Right hindlimb (tissue), 1 donor: Measurements from ENCODE around the gene SPDYE18.
A peak's percentile ranks its signal among the peaks of the same experiment; 100 is the strongest.
"Not testable (repeated sequence)": the region's sequence is repeated elsewhere in the genome, so short reads cannot be mapped to it uniquely, and the experiment has no call there.

ENCODE experiments used
- DNase-seq: peaks from one replicate; pipeline ENCODE4 v3.0.0-alpha.2; 2018

Gene SPDYE18, protein sequence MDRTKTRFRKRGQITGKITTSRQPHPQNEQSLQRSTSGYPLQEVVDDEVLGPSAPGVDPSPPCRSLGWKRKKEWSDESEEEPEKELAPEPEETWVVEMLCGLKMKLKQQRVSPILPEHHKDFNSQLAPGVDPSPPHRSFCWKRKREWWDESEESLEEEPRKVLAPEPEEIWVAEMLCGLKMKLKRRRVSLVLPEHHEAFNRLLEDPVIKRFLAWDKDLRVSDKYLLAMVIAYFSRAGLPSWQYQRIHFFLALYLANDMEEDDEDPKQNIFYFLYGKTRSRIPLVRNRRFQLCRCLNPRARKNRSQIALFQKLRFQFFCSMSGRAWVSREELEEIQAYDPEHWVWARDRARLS

DNA sequence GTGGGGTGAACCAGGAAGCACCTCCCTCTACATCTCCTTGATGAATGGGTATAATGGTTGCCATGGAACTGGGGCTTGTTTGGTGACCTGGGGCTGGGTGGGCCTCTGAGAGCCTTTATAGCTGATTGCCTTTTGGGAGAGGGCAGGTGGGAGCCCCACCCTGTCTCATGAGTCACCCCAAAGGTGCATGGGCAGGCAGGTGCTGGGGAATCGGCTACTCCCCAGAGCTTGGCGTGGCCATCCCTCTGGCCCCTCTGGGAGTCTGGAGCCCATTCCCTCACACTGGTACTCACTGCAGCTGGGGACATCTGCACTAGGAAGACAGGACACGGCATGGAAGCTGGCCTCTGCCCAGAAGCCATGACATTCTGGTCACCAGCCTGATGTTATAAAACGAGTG lies at the start of gene SPDYE18:
Gene SPDYE18 (minus strand): TSS at position 2 of the 400 bp plus-strand sequence. CDS start 2,046 bp downstream, outside the sequence.
- not testable (repeated sequence) for DNase-seq

DNA sequence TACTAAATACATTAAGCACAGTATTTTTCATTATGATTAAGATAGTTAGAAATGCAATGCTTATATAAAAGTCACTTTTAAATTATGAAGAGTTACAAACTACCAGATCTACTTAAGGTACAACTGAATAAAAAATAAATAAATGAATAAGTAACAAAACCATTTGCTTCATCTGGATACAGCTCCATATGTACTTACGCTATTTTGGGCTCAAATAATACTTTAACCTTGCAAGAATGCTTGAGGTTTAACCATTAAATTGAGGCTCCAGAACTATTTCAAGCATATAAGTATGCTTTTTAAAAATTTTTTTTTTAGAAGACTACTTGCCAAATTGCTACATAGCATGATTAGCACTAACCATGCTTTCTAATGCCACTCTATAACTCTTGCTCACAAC lies 46.0 kb upstream of the SPDYE18 start:
- not testable (repeated sequence) for DNase-seq

DNA sequence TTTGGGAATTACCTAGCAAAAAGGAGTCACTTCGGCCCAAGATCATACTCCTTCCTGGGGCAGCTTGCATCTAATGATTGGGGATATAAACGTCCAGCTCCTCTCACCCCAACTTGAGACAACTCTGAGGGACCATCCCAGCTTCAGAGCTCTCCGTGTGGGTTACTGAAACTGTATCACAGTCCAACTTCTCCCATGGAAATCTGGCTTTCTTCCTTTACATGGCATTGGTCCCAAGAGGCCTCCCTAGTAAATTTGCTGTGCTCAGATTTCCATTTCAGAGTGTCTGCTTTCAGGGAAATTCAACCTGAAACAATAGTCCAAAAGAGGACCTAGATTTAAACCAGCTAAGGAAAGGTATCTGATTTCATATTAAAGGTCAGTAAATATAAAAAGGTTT lies 45.3 kb upstream of the SPDYE18 start:
- DNase-seq = not testable (repeated sequence)

DNA sequence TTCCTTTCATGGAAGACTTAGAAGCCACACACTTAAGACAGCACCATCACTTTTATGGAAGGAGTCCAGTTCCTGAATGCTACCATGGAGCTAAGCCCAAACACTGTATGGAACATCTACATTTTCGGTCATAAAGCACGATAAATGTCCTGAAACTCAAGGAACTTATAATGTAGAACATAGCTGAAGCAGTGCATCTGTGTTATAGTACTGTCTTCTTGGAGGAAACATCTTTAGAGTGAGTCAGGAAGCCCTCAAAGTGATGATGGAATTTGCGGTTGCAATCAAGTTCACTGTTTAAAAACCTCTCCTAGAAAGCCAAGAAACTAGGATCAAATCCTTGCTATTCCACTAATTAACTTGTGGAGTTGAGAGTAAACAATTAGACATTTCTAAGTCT lies 43.5 kb upstream of the SPDYE18 start:
- not testable (repeated sequence) for DNase-seq

DNA sequence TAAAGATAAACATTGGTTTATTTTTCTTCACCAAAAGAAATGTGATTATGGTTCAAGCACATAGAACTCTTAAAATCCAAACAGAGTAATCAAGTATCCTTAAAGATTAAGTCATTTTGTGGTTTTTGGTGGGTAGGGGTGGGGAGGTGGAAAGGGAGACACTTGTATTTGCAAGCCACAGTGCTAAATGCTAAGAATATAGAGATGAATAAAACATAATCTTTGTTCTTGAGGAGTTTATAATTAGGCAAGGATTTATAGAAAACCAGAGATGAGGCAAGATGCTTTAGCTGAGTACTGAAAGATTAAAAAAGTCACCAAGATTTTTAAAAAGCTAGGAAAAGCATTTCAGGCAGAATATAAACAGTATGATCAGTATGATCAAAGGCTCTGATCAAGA lies 40.3 kb upstream of the SPDYE18 start:
- not testable (repeated sequence) for DNase-seq

DNA sequence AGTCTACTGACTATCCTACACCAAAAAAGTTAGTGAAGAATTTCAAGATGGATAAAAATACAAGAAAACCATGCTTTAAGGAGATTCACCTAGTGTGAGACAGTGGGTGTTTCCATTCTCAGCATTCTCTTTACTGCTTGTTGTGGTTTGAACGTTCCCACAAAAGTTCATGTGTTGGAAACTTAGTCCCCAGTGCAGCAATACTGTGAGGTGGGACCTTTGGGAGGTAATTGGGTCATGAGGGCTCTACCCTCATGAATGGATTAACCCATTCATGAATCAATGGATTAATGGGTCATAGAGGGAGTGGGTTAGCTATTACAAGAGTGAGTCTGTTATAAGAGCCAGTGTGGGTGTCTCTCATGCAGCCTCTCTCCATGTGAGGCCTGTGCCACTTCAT lies 38.8 kb upstream of the SPDYE18 start:
- DNase-seq = not testable (repeated sequence)

DNA sequence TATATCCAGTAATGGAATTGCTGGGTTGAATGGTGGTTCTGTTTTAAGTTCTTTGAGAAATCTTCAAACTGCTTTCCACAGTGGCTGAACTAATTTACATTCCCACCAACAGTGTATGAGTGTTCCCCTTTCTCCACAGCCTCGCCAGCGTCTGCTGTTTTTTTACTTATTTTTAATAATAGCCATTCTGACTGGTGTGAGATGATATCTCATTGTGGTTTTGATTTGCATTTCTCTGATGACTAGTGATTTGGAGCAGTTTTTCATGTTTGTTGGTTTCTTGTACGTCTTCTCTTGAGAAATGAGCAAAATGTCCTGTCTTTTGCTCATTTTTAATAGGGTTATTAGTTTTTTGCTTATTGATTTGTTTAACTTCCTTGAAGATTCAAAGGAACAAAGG lies 38.1 kb upstream of the SPDYE18 start:
- DNase-seq = not testable (repeated sequence)

DNA sequence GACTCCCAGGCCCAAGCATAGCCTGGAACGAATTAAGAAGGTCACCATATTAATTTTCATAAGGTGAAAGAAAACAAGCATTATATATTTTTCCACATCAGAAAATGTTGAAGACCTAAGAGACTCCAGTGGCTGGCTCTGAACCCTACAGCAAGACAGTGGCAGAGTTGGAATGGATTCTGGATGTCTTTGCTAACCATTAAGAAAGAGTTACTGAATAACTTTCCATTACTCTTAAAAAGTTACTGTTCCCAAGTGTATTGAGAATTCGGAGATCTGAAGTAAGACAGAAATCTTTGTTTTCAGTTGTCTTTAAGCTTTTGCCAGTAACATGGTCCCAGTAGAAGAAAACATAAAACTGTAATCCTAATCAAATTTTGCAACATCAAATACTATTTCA lies 29.9 kb upstream of the SPDYE18 start:
- not testable (repeated sequence) for DNase-seq

DNA sequence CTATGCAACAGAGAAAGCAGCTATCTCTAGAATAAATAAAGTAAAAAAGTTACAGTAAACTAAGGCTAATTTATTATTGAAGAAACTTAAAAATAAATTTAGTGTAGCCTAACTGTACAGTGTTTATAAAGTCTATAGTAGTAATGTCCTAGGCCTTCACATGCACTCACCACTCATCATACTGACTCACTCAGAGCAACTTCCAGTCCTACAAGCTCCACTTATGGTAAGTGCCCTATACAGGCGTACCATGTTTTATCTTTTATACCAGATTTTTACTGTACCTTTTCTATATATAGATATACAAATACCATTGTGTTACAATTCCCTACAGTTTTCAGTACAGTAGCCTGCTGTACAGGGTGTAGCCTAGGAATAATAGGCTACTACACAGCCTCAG lies 19.8 kb upstream of the SPDYE18 start:
- not testable (repeated sequence) for DNase-seq

DNA sequence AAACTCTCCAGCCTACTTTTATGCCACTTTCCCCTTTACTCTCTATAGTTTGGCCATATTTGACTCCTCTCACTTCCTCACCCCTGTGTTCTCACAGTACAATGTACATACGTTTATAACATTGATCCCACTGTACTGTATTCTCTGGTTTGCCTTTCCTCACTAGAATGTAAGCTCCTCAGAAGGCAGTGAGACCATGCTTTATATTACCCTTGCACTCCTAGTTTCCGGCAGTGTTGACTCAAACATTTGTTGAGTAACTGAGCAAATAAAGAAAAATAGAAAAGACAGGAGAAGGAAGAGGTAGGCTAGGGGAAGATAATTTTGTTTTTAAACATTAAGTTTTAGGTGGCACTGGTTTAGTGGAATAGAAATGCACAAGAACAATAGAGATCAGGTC lies 17.9 kb upstream of the SPDYE18 start:
- DNase-seq = not testable (repeated sequence)

DNA sequence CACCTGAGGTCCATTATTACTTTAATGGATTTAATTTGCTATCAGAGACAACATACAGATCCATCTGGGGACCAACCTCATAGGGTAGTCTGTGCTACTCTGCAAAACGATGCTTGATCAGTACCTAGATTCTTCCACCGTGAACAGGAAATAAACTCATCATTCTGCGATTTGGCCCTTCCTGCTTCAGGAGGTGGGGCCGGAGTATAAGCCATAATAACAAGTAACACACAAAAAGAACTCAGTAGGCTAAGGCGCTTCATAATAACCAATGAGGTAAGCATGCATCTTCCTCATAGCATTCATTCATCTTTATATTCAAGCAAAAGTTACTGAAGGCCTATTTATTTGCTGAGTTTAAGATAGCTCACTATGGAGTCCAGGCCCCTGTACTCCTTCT lies 17.3 kb upstream of the SPDYE18 start:
- DNase-seq = not testable (repeated sequence)

DNA sequence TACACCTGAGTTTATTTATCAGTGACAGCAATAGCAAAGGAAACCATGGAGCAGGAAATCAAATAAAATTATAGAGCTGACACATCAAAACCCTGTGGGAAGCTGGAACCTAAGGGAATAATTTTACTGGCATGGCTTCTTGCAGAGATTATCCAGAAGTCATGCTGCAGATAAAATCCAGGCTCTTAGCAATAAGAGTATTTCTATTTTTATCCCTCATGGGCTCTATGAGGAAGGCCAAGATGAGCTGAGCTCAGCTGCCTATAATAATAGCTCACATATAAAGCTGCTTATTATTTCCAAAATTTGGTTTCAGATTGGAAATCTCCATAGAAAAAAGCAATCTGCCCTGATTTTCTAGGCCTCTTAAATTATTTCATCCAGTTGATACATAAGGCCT lies 16.8 kb upstream of the SPDYE18 start:
- DNase-seq = not testable (repeated sequence)

DNA sequence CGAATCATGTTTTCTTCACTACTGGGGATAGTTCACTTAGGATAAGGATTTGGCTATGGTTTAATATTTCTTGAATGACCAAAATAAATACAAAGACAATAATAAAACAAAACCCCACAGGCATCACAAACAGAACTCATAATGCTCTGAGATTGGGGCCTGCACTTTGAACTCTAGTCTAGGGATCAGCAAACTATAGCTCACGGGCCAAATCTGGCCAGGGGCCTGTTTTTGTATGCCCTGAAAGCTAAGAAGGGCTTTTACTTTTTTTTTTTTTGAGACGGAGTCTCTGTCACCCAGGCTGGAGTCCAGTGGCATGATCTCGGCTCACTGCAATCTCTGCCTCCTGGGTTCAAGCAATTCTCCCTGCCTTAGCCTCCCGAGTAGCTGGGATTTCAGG lies 14.7 kb upstream of the SPDYE18 start:
- DNase-seq = not testable (repeated sequence)

DNA sequence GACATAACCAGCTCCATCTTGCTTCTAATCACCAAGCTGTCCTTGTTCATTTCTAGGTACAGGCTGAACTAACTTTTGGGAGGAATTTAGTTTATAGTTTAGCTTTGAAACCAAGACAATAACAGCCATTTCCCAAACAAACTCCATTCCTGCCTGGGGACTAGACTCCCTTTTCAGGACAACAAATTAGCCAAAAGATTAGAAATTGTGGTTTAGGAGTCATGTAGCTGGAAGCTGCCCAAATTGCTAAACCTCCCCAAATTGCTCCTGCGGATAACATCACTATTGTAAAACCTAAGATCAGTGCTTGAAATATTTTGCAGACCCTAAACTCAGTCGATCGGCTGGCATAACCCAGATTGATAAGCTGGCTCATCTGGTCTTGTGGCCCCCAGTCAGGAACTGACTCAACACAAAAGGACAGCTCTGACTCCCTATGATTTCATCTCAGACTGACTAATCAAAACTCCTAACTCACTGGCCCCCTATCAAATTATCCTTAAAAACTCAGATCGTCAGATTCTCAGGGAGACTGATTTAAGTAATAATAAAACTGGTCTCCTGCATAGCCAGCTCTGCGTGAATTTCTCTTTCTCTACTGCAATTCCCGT lies 12.5 kb upstream of the SPDYE18 start:
- DNase-seq = not testable (repeated sequence)

DNA sequence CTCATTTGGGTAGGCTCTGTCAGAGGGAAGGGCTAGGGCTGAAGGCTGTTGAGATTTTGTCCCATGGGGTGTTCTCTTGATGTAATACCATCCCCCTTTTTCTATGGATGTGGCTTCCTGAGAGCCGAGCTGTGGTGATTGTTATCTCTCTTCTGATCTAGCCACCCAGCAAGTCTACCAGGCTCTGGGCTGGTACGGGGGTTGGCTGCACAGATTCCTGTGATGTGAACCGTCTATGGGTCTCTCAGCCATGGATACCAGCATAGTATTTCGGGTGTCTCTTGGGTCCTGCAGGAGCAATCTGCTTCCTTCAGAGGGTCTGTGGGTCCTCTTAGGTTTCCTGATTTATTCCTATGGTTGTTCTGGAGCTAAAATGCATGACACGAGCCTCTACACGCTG lies 8.8 kb upstream of the SPDYE18 start:
- not testable (repeated sequence) for DNase-seq

DNA sequence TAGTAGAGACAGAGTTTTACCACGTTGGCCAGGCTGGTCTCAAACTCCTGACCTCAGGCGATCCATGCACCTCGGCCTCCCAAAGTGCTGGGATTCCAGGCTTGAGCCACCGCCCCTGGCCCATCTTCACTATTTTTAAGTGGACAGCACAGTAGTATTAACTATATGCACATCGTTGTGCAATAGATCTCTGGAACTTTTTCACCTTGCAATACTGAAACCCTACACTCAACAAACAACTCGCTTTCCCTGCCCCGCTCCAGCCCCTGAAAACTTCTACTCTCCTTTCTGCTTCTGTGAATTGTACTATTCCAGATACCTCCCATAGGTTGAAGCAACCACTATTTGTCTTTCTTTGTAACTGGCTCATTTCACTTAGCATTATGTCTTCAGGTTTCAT lies 3.5 kb upstream of the SPDYE18 start:
- not testable (repeated sequence) for DNase-seq

DNA sequence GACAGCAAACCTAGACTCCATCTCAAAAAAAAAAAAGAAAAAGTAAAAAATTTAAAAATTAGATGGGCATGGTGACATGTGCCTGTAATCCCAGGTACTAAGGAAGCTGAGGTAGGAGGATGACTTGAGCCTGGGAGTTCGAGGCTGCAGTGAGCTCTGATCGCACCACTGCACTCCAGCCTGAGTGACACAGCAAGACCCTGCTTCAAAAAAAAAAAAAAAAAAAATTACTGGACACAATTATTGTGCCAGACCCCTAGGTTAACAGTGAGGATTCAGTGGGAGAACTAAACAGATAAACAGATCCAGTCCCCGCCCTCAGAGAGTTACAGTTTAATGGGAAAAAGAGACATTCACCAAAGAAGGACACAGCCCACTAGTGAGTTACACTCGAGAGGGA lies 1.4 kb upstream of the SPDYE18 start:
- DNase-seq = not testable (repeated sequence)

DNA sequence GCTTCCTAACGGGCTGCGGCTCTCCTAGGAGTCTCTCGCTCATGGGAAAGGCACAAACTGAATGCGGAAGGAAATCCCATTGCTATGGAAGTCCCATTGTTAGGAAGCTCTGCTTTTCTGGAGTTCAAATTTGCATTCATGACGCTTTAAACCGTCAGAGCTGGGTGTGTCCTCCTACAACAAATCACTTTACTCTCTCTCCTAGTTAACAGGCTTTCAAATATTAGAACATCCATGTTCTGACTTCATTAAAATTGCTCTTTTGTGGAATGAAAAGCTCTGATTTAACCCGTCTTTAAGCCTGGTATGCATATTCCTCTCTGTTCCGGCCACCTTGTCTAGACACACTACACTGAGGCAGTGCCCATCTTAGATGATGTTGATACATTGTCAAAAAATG lies 30.1 kb downstream of the SPDYE18 start, which contains the start of gene SPDYE17:
Gene SPDYE17 (minus strand): TSS at position 101 of the 400 bp plus-strand sequence. CDS start 1,791 bp downstream, outside the sequence.
- not testable (repeated sequence) for DNase-seq

DNA sequence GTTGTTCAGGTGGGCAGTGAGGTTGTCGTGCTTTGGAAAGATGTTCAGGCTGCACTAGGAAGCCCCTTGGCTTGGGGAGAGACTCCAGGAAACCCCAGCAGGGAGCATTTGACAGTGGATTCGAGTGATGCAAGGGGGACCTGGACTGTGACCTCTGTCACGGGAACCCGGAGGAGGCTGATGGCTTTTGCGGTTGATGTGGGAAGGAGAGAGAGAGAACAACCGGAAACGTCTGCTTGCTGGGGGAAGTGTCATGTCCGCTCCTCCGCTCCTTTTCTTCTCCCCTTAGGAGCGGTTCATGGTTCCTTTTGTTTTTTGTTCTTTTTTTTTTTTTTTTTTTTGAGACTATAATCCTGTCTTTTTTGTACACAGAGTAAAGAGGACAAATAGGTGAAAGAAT lies 36.0 kb downstream of the SPDYE18 start:
- DNase-seq = not testable (repeated sequence)

DNA sequence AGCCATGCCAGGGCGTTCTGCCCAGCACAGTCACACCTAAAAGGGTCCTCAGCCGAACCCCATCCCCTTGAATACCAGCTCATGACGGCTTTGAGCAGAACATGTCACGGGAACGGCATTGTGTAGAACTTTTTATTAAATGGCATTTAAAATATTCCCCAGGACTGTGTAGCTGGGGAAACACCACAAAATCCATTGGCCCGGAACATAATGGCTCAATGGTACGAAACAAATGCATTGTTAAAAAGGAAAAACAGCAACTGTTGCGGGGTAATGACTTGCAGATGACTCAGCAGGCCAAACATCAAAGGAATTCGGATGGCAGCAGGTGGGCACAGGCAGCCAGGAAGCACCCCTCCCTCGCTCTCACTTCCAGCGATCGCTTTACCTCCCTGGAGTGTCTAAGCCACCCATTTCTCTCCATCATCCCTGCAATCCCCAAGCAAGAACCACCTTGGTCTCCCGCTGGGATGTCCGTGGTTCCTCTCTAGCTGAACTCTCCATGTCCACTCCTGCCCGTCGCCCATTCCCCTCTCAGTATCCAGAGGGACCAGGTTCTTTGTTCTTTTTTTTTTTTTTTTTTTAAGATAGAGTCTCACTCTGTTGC lies 52.2 kb downstream of the SPDYE18 start:
- DNase-seq = peak; percentile 10

DNA sequence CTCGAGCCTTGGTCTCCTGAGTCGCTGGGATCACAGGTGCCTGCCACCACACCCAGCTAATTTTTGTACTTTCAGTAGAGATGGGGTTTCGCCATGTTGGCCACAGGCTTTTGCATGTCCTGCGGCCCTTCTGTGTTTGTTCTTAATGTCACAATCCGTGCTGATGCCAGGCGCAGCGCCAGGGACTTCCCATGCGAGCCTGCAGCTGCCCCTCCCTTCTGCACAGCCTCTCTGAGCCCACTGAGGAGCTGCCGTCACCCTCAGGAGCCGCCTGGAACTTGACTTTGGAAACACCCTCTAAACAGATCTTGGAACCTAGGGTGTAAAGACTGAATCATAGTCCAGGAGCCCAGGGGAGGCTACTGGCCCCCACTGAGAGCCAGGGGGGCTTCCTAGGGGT lies 54.4 kb downstream of the SPDYE18 start:
- DNase-seq = peak; percentile 31

DNA sequence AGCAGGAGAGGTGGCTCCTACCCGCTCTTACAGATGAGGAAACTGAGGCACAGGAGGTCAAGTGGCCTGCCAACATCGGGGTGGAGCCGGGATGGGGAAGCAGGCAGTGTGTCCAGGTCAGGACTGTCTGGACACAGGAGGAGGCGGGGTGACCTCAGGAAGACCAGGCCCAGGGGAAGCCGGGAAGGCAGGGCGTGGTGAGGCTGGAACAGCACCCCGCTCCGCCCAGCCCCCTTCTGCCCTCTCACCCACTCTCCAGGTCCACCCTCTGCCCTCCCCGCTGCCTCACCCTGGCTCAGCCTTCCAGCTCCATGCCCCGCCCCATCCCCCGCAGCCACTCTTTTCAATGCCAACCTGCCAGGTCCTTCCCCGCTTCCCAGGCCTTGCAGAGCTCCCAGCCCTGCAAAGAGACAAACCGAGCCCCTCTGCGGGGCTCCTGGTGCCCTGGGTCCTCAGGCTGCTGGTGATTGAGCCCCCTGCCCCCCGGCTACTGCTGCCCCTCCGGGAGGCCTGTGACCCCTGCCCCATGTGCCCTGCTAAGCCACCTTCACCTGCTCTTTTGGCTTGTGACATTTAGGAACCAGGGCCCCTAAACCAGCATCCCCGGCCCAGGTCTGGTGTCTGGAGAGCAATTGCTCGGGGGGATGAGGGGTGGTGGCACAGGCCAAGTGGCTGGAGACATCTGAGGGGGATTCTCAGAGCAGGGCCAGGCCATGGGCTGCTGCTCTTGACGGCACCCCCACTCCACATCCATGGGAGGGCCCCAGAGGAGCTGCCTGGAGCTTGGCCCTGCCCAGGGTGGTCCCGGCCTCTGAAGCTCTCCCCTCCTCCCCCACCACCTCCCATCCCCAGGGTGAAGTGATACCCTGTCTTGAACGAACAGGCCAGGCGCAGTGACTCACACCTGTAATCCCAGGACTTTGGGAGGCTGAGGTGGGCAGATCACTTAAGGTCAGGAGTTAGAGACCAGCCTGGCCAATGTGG lies 55.9 kb downstream of the SPDYE18 start:
- not testable (repeated sequence) for DNase-seq
